Keratinocyte (primary cell): ENCODE measurements around the gene RGL1.

Experiments used
- CTCF ChIP-seq, 3 experiments: IDR thresholded peaks in 1 of 3; conservative IDR thresholded peaks in 1 of 3; optimal IDR thresholded peaks in 1 of 3; 2 replicates in 2 of 3; 3 replicates in 1 of 3; pipeline versions ENCODE3 to v1.5.1; 2011; ENCODE audit warnings: low read length in 3 of 3, mild to moderate bottlenecking in 3 of 3, moderate library complexity in 2 of 3, control low read depth in 1 of 3, inconsistent platforms in 1 of 3; ENCODE audit not compliant: insufficient read depth in 2 of 3; ENCODE audit errors: extremely low read depth in 1 of 3
- EZH2 ChIP-seq: IDR thresholded peaks from one replicate; pipeline ENCODE4 v1.6.1; 2012; ENCODE audit warnings: inconsistent platforms, mild to moderate bottlenecking, low read length, moderate library complexity

GRCh38 chr1:183954496-183954895, 149.6 kb downstream of the RGL1 start:
- TF ChIP-seq EZH2, result no peak
- no peak for TF ChIP-seq CTCF (optimal IDR thresholded peaks at IDR 0.05 in 1 of 3, IDR thresholded peaks at IDR 0.05 in 1 of 3, conservative IDR thresholded peaks at IDR 0.05 in 1 of 3; ENCODE audit: extremely low read depth in 1 of 3, insufficient read depth in 2 of 3, low read length in 3 of 3)
